HG03159 (cell line): ENCODE data around the gene TAOK3.
"Not testable (repeated sequence)": the region's sequence is repeated elsewhere in the genome, so short reads cannot be mapped to it uniquely, and the experiment has no call there.

Experiments used
- ATAC-seq: cut with Tn5 transposase; IDR thresholded peaks from one replicate; pipeline ENCODE4 v1.9.1; 2021; ENCODE audit warnings: mild to moderate bottlenecking, moderate library complexity; ENCODE audit not compliant: unreplicated experiment

Gene TAOK3

GRCh38 chr12:118372541-118373495, at the start of gene TAOK3:
Gene TAOK3 (minus strand): TSS chr12:118372907. CDS start chr12:118255567, 117,340 bp downstream.
- peak; percentile 75 for ATAC-seq

- no peak for ATAC-seq
Observed at GRCh38 chr12:118420673-118421072, 48.0 kb upstream of the TAOK3 start.

DNA sequence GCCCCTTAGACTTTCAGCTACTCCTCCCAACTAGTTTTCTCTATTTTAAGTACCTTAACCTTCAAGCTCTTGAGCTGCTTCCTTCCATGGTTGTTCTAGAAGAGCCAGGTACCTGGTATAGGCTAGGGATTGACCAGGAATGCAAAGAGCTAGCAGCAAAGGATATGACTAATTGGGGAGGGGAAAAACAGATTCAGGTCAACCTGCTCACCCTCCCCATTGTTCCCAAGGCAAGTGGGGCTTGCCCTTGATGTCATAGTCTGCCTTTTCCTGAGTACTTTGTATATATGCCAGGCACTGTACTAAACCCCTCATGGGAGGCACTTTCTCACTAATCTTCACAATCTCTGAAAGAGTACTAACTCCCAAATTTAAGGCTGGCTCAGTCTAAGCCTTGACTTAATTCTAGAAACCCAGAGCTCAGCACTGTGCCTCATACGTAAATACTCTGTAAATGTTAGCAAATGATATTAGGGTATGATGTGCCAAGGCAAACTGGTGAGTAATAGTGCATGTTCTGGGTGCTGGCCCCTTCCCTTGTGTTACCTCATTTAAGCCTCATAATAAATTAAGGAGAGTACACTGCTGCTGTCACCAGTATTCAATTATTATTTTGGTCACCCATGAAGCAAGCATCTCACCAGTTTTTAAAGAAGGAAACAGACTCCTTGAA, 45.8 kb upstream of the TAOK3 start:
- no peak for ATAC-seq

DNA sequence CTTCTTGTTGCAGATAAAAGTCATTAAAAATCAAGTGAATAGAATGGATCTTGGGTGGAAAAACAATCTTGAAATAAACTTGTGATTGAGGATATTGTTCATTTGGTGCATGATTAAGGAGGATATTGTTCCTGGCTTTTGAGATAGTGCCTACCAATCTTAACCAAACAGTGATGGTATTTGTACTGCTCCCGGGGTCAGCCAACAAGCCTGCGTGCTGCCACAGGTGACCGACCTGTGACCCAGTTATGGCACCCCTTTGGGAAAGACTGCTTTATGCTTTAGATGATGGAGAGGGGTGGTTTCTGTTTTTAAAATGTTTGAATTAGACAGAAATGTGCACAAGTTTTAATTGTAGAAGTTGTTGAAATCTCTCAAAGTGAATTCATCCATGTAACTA, 45.2 kb upstream of the TAOK3 start:
- no peak for ATAC-seq

GRCh38 chr12:118409834-118410233, 37.1 kb upstream of the TAOK3 start:
- ATAC-seq = no peak

DNA sequence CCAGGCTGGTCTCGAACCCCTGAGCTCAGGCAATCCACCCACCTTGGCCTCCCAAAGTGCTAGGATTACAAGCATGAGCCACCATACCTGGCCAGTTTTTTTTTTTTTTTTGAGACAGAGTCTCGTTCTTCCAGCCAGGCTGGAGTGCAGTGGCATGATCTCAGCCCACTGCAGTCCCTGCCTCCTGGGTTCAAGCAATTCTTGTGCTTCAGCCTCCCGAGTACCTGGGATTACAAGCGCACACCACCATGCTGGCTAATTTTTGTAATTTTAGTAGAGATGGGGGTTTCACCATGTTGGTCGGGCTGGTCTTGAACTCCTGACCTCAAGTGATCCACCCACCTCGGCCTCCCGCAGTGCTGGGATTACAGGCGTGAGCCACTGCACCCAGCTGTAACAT, 35.5 kb upstream of the TAOK3 start:
- not testable (repeated sequence) for ATAC-seq

- peak; percentile 64 for ATAC-seq
Observed at GRCh38 chr12:118404876-118405521, 32.3 kb upstream of the TAOK3 start.

DNA sequence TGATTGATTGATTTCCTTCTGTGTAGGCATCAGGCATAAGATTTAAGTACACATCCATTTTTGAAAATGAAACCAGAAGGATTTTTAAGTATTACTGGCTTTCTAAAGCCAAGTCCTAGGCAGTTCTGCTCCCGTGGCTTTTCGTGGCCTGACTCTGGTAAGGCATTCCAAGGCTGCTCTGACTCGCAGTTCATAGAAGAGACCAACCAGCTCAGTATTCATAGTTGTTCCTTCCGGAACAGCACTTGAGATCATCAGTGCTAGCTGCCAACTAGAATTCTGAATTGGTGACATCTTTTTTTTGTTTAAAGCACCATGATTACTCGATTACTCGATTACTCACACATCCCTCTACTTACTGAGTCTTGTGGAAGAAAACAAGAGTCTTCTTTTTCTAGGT, 29.5 kb upstream of the TAOK3 start:
- ATAC-seq = no peak

- ATAC-seq = no peak
Observed at GRCh38 chr12:118398940-118399339, 26.2 kb upstream of the TAOK3 start.

- no peak for ATAC-seq
Observed at GRCh38 chr12:118398524-118398923, 25.8 kb upstream of the TAOK3 start.

GRCh38 chr12:118397708-118398440, 25.2 kb upstream of the TAOK3 start:
- no peak for ATAC-seq

DNA sequence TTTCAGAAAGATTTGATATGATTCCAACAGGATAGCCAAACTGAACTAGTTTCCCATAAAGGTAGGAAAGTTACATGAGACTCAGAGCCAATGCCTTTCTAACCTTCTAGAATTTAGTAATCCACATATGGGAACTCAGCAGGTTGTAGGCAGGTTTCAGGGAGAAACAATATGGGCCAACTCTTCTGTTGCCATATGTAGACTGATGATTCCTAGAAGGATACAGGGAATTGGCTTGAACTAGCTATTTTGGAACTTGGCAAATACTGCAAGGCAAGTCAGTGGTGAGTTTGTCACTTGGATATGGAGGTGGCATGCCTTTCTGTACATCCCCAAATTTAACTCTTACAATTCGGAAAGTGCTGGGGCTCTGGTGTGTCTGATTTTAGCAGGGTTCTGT, 19.1 kb upstream of the TAOK3 start:
- ATAC-seq = no peak

- ATAC-seq = no peak
Observed at GRCh38 chr12:118391424-118391823, 18.7 kb upstream of the TAOK3 start.

DNA sequence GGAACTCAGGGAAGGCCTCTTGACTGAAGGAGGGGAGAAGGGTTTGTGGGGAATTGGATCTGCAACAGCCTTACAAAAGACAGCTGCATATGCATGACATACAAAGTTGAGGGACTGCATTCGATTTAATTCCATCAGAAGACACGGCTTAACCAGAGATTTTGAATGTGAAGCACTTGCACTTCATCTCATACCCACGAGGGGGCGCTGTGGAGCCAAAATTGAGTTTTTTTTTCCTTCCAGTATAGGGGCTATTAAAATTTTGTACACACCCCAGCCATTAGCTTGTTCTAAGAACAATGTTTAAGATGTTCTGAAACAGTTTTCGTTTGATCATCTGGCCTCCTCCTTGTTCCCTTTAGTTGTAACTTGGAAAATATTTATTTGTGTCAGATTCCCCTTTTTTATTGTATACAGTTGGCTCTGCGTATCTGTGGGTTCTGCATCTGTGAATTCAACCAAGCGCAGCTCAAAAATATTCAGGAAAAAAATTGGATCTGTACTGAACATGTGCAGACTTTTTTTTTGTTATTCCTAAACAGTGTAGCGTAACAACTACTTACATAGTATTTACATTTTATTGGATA, 5.3 kb upstream of the TAOK3 start:
- ATAC-seq = no peak

GRCh38 chr12:118377021-118377883, 4.5 kb upstream of the TAOK3 start:
- no peak for ATAC-seq

GRCh38 chr12:118376089-118377020, 3.6 kb upstream of the TAOK3 start, which contains the start of gene SUDS3:
Gene SUDS3 (plus strand): TSS chr12:118376555. CDS start chr12:118376692, 137 bp downstream.
- ATAC-seq = peak; percentile 33

DNA sequence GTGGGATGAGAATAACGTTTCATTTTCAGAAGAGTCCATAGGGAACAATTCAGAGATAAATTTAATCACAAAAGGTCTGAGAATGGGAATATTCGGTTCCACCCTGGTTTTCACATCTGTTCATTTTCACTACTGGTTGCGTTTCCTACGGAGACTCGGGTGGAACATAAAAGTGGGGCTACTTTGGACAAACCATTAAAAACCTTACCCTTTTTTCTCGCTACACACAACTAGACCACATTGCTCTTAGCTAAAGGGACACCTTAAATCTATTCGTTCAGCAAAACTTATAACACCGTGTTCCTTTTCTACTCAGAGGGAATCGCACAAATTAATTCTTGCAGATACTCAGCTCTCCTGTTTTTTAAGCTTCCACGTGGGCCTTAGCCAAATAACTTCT, 2.6 kb upstream of the TAOK3 start:
- no peak for ATAC-seq

GRCh38 chr12:118374909-118375308, 2.2 kb upstream of the TAOK3 start:
- no peak for ATAC-seq
